Activated CD8-positive, alpha-beta T cell treated with anti-CD3 and anti-CD28 coated beads for 36 hours (primary cell): Measurements from ENCODE around the gene PNMA6F. TPM values are rescaled to one million over a fixed set of nuclear protein-coding genes. Genes with fewer than 3 reads are reported as not detected.

Experiments
- ATAC-seq: fragments of 200-7000 bp; cut with Tn5 transposase; one replicate; pipeline ENCODE4 v1.10.0; 2021; ENCODE audit warnings: mild to moderate bottlenecking, moderate library complexity
- CTCF ChIA-PET: fragments of 350-600 bp; sonication (Branson Sonifier 250); formaldehyde crosslinking; loops from one replicate; lab custom pipeline; 2021; ENCODE audit warnings: antibody characterized with exemption; lab: Charles Lee
- POLR2A ChIA-PET: fragments of 350-600 bp; sonication (Branson Sonifier 250); formaldehyde crosslinking; loops from one replicate; lab custom pipeline; 2021; ENCODE audit warnings: antibody characterized with exemption; lab: Charles Lee
- DNase-seq: peaks from one replicate; pipeline ENCODE4 v3.0.0-alpha.2; 2020
- H3K27ac Mint-ChIP-seq: one replicate; pipeline ENCODE4 v1.8.0; 2021; ENCODE audit warnings: mild to moderate bottlenecking, mixed read lengths
- H3K27me3 Mint-ChIP-seq: one replicate; pipeline ENCODE4 v1.8.0; 2021; ENCODE audit warnings: mixed read lengths
- H3K36me3 Mint-ChIP-seq: one replicate; pipeline ENCODE4 v1.8.0; 2021; ENCODE audit warnings: low read depth, mixed read lengths
- H3K4me1 Mint-ChIP-seq: one replicate; pipeline ENCODE4 v1.8.0; 2021; ENCODE audit warnings: low read depth, mixed read lengths
- H3K4me3 Mint-ChIP-seq: one replicate; pipeline ENCODE4 v1.8.0; 2021; ENCODE audit warnings: mild to moderate bottlenecking, moderate library complexity, mixed read lengths
- H3K9me3 Mint-ChIP-seq: one replicate; pipeline ENCODE4 v1.8.0; 2021; ENCODE audit warnings: mixed read lengths
- intact Hi-C: fragments of 100-400 bp; cut with micrococcal nuclease; formaldehyde crosslinking; loops from one replicate; pipeline ENCODE4 v1.10.0; 2022
- total RNA-seq, 2 experiments: library from RNA; stranded (reverse); gene quantifications; one replicate each; pipeline ENCODE4 v1.2.3, GENCODE V29; 2021
- TF ChIP-seq, protein P1 (sequence below): fragments of 200-600 bp; IDR thresholded peaks from one replicate; pipeline ENCODE4 v1.8.0; 2022; ENCODE audit warnings: antibody characterized with exemption, mild to moderate bottlenecking

Gene PNMA6F
- total RNA-seq, 2 experiments from 2014 or later: not detected

- no peak overlapping the region for H3K27ac Mint-ChIP-seq
- no peaks in the 10 kb centered on the region for H3K4me1 Mint-ChIP-seq
- DNase-seq (no peak), ATAC-seq (no peak)
- ChIA-PET POLR2A (no interaction called here), CTCF (no interaction called here)
- no peak overlapping the region for H3K4me3 Mint-ChIP-seq
- H3K27me3 Mint-ChIP-seq: peaks cover 14% of the 10 kb centered on the region
- intact Hi-C loops: no loop called here
- no peaks in the 10 kb centered on the region for H3K36me3 Mint-ChIP-seq
- TF ChIP-seq, protein P1, sequence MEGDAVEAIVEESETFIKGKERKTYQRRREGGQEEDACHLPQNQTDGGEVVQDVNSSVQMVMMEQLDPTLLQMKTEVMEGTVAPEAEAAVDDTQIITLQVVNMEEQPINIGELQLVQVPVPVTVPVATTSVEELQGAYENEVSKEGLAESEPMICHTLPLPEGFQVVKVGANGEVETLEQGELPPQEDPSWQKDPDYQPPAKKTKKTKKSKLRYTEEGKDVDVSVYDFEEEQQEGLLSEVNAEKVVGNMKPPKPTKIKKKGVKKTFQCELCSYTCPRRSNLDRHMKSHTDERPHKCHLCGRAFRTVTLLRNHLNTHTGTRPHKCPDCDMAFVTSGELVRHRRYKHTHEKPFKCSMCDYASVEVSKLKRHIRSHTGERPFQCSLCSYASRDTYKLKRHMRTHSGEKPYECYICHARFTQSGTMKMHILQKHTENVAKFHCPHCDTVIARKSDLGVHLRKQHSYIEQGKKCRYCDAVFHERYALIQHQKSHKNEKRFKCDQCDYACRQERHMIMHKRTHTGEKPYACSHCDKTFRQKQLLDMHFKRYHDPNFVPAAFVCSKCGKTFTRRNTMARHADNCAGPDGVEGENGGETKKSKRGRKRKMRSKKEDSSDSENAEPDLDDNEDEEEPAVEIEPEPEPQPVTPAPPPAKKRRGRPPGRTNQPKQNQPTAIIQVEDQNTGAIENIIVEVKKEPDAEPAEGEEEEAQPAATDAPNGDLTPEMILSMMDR: no peak
- H3K9me3 Mint-ChIP-seq: no peaks in the 10 kb centered on the region
Measured at GRCh38 chrX:153304988-153305736, 16.4 kb downstream of the PNMA6F start.

- CTCF ChIA-PET: no interaction called here
- no peaks in the 10 kb centered on the region for H3K4me1 Mint-ChIP-seq
- TF ChIP-seq, protein P1: no peak
- no peak overlapping the region for H3K27ac Mint-ChIP-seq
- peaks cover 17% of the 10 kb centered on the region for H3K27me3 Mint-ChIP-seq
- POLR2A ChIA-PET: no interaction called here
- no peaks in the 10 kb centered on the region for H3K36me3 Mint-ChIP-seq
- DNase-seq: no peak
- ATAC-seq: no peak
- intact Hi-C loops: no loop called here
- H3K4me3 Mint-ChIP-seq: no peak overlapping the region
- H3K9me3 Mint-ChIP-seq: no peaks in the 10 kb centered on the region
Measured at GRCh38 chrX:153303276-153304262, 18.0 kb downstream of the PNMA6F start.

DNA sequence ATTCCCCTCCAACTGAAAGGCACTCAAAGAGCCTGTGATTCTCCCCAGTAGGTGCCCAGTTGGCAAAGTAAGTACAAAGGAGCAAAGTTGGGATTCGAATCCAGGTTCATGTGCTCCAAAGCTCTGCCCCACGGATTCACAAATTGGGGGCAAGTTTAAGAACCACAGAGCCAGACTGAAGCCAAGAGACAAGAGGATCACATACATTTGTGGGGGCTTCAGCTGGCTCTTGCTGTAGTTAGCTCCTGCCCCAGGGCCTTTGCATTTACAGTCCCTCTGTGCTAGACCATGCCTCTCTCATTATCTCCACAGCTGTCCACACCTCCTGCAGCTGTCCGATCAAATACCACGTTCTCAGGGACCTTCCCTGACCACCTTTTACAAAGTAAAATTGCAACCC lies 18.8 kb downstream of the PNMA6F start:
- Mint-ChIP-seq H3K36me3 (no peaks in the 10 kb centered on the region), H3K4me3 (no peak overlapping the region), H3K9me3 (no peaks in the 10 kb centered on the region), H3K4me1 (no peaks in the 10 kb centered on the region), H3K27ac (no peak overlapping the region), H3K27me3 (peaks cover 20% of the 10 kb centered on the region)
- DNase-seq (no peak), ATAC-seq (no peak)
- intact Hi-C loops: no loop called here
- TF ChIP-seq, protein P1: no peak
- CTCF ChIA-PET: no interaction called here
- POLR2A ChIA-PET: no interaction called here

GRCh38 chrX:153301746-153302145 lies 19.8 kb downstream of the PNMA6F start:
- ATAC-seq (no peak), DNase-seq (no peak)
- no peak overlapping the region for H3K4me3 Mint-ChIP-seq
- ChIA-PET POLR2A (no interaction called here), CTCF (no interaction called here)
- TF ChIP-seq, protein P1: no peak
- H3K4me1 Mint-ChIP-seq: no peaks in the 10 kb centered on the region
- peaks cover 20% of the 10 kb centered on the region for H3K27me3 Mint-ChIP-seq
- no peaks in the 10 kb centered on the region for H3K36me3 Mint-ChIP-seq
- H3K9me3 Mint-ChIP-seq: no peaks in the 10 kb centered on the region
- no peak overlapping the region for H3K27ac Mint-ChIP-seq
- intact Hi-C loops: no loop called here

DNA sequence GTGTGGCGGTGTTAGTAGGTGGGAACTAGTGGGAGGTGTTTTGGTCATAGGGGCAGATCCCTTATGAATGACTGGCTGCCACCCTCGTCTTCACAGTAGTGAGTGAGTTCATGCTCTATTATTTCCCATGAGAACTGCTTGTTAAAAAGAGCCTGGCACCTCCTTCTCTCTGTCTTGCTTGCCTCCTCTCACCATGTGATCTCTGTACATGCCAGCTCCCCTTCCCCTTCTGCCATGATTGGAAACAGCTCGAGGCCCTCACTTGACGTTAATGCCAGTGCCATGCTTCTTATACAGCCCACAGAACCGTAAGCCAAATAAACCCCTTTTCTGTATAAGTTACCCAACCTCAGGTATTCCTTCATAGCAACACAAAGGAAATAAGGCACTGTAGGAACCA lies 21.7 kb downstream of the PNMA6F start:
- peaks cover 19% of the 10 kb centered on the region for H3K27me3 Mint-ChIP-seq
- DNase-seq (no peak), ATAC-seq (no peak)
- POLR2A ChIA-PET: no interaction called here
- no peaks in the 10 kb centered on the region for H3K36me3 Mint-ChIP-seq
- H3K27ac Mint-ChIP-seq: no peak overlapping the region
- H3K4me1 Mint-ChIP-seq: no peaks in the 10 kb centered on the region
- H3K9me3 Mint-ChIP-seq: no peaks in the 10 kb centered on the region
- intact Hi-C loops: no loop called here
- CTCF ChIA-PET: no interaction called here
- TF ChIP-seq, protein P1: no peak
- H3K4me3 Mint-ChIP-seq: no peak overlapping the region
